ENCODE data around the gene MUC20.
"Not testable (repeated sequence)": the region's sequence is repeated elsewhere in the genome, so short reads cannot be mapped to it uniquely, and the experiment has no call there.

The MUC20 gene

DNA sequence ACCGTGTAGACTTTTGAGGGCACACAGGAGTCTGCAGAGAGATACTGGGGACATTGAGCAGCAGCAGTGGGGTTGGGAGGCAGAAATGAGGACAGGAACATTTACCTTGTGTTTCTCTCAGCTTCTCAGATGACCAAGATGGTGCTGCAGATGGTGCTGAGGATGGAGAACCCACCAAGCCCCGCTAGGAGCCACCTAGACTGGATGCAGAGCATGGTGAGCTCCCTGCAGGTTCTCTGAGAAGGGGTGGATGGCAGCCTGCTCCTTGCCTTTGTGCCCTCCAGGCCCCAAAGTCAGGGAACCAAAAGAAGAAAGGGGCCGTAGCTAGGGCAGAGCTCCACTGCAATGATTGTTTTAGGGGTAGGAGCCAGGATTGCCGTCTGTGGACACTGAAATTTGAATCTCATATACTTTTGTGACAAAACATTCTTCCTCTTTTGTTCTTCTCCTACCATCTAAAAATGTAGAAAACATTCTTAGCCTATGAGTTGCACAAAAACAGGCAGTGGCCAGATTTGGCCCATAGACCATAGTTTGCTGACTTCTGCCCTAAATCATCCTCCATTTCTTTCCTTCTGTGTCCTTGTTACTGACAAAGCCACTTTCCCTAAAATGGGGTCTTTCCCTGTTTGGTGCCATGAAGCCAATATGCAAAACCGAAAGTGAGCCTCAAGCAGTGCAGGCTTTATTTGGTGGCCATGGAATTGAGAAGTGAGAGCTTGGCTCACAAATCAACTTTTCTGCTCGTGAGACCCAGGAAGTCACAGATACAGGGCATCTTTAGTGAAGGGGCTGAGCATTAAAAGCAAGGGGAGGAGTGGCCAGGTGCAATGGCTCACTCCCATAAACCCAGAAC, 11.9 kb upstream of the MUC20 start:
- TF ChIP-seq, protein P1, sequence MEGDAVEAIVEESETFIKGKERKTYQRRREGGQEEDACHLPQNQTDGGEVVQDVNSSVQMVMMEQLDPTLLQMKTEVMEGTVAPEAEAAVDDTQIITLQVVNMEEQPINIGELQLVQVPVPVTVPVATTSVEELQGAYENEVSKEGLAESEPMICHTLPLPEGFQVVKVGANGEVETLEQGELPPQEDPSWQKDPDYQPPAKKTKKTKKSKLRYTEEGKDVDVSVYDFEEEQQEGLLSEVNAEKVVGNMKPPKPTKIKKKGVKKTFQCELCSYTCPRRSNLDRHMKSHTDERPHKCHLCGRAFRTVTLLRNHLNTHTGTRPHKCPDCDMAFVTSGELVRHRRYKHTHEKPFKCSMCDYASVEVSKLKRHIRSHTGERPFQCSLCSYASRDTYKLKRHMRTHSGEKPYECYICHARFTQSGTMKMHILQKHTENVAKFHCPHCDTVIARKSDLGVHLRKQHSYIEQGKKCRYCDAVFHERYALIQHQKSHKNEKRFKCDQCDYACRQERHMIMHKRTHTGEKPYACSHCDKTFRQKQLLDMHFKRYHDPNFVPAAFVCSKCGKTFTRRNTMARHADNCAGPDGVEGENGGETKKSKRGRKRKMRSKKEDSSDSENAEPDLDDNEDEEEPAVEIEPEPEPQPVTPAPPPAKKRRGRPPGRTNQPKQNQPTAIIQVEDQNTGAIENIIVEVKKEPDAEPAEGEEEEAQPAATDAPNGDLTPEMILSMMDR (conservative IDR thresholded peaks at IDR 0.05; ENCODE audit: low read depth, low read length), result no peak
- Histone ChIP-seq H3K9ac (no peak overlapping the region), H3K4me2 (no peak overlapping the region), H3K4me1 (ENCODE audit: low read depth, poor library complexity, severe bottlenecking) (no peaks in the 10 kb centered on the region), H3K27ac (no peak overlapping the region), H3K36me3 (ENCODE audit: insufficient read depth) (no peaks in the 10 kb centered on the region), H3K4me3 (IDR thresholded peaks at IDR 0.05; ENCODE audit: insufficient read depth, low read depth, low read length) (no peak overlapping the region), H3K27me3 (ENCODE audit: insufficient read depth, low read depth) (no peaks in the 10 kb centered on the region), H3K79me2 (ENCODE audit: insufficient read depth, low read depth) (no peaks in the 10 kb centered on the region), H4K20me1 (ENCODE audit: insufficient read depth) (no peaks in the 10 kb centered on the region), H2AFZ (ENCODE audit: low read depth) (no peak overlapping the region)

DNA sequence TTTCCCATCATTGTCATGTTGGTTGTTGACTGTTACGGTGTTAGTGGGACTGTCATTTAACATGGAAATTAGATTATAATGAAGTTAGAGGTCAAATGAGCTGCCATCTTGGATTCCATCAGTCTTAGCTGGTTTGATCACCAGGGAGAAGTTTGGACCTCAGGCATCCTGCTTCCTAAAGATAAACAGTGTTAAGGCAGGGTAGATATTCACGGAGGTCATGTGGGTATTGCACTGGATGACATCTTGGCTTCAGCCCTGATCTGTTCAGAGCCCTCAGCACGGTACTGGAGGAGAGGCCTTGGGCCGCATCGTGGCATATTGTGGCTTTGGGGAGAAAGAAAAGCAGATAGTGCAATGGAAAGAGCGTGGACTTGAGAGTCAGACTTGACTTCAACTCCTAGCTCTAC, 11.1 kb upstream of the MUC20 start:
- Histone ChIP-seq H4K20me1 (ENCODE audit: insufficient read depth) (no peaks in the 10 kb centered on the region), H3K36me3 (ENCODE audit: insufficient read depth) (no peaks in the 10 kb centered on the region), H3K4me2 (no peak overlapping the region), H3K9ac (no peak overlapping the region), H3K4me3 (IDR thresholded peaks at IDR 0.05; ENCODE audit: insufficient read depth, low read depth, low read length) (no peak overlapping the region), H3K79me2 (ENCODE audit: insufficient read depth, low read depth) (no peaks in the 10 kb centered on the region), H3K27me3 (ENCODE audit: insufficient read depth, low read depth) (no peaks in the 10 kb centered on the region), H3K4me1 (ENCODE audit: low read depth, poor library complexity, severe bottlenecking) (no peaks in the 10 kb centered on the region), H2AFZ (ENCODE audit: low read depth) (no peak overlapping the region), H3K27ac (no peak overlapping the region)
- TF ChIP-seq, protein P1 (conservative IDR thresholded peaks at IDR 0.05; ENCODE audit: low read depth, low read length), result no peak

DNA sequence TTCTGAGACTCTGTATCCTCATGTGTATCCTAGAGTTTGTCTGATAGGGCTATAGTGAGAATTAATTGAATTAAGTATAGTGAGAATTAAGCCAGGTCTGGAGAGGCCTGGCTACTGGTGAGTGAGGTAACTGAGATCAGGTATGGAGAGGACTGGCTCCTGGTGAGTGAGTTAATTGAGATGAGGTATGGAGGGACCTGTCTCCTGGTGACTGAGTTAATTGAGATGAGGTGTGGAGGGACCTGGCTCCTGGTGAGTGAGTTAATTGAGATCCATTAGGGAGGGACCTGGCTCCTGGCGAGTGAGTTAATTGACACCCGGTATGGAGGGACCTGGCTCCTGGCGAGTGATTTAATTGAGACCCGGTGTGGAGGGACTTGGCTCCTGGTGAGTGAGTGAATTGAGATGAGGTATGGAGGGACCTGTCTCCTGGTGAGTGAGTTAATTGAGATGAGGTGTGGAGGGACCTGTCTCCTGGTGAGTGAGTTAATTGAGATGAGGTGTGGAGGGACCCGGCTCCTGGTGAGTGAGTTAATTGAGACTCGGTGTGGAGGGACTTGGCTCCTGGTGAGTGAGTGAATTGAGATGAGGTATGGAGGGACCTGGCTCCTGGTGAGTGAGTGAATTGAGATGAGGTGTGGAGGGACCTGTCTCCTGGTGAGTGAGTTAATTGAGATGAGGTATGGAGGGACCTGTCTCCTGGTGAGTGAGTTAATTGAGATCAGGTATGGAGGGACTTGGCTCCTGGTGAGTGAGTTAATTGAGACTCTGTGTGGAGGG, 10.5 kb upstream of the MUC20 start:
- not testable (repeated sequence) for H3K4me2 ChIP-seq; H3K4me1 ChIP-seq (ENCODE audit: low read depth, poor library complexity, severe bottlenecking); H4K20me1 ChIP-seq (ENCODE audit: insufficient read depth); H3K79me2 ChIP-seq (ENCODE audit: insufficient read depth, low read depth); H2AFZ ChIP-seq (ENCODE audit: low read depth); H3K27ac ChIP-seq; H3K4me3 ChIP-seq (IDR thresholded peaks at IDR 0.05; ENCODE audit: insufficient read depth, low read depth, low read length); H3K36me3 ChIP-seq (ENCODE audit: insufficient read depth); H3K27me3 ChIP-seq (ENCODE audit: insufficient read depth, low read depth); H3K9ac ChIP-seq

DNA sequence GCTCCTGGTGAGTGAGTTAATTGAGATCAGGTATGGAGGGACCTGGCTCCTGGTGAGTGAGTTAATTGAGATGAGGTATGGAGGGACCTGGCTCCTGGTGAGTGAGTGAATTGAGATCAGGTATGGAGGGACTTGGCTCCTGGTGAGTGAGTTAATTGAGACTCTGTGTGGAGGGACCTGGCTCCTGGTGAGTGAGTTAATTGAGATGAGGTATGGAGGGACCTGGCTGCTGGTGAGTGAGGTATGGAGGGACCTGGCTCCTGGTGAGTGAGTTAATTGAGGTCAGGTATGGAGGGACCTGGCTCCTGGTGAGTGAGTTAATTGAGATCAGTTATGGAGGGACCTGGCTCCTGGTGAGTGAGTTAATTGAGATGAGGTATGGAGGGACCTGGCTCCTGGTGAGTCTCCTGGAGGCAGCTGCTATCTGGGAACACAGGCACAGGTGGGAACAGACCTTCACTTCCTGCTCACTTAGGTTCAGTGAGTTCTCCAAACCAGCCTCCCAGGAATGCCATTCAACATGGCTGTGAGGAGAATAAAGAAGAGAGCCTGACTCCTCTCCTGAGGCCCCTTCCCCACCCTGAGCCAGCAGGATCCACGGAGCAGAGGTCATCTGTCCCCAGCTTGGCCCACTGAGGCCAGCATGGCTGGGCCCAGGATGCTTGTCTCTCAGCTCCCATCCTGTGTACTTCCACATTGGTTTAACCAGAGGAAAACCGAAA, 9.5 kb upstream of the MUC20 start:
- H3K9ac ChIP-seq; H3K4me1 ChIP-seq (ENCODE audit: low read depth, poor library complexity, severe bottlenecking); H3K4me3 ChIP-seq (IDR thresholded peaks at IDR 0.05; ENCODE audit: insufficient read depth, low read depth, low read length); H2AFZ ChIP-seq (ENCODE audit: low read depth); H3K36me3 ChIP-seq (ENCODE audit: insufficient read depth); H3K27me3 ChIP-seq (ENCODE audit: insufficient read depth, low read depth); H3K79me2 ChIP-seq (ENCODE audit: insufficient read depth, low read depth); H3K27ac ChIP-seq; H3K4me2 ChIP-seq; H4K20me1 ChIP-seq (ENCODE audit: insufficient read depth): not testable (repeated sequence)

DNA sequence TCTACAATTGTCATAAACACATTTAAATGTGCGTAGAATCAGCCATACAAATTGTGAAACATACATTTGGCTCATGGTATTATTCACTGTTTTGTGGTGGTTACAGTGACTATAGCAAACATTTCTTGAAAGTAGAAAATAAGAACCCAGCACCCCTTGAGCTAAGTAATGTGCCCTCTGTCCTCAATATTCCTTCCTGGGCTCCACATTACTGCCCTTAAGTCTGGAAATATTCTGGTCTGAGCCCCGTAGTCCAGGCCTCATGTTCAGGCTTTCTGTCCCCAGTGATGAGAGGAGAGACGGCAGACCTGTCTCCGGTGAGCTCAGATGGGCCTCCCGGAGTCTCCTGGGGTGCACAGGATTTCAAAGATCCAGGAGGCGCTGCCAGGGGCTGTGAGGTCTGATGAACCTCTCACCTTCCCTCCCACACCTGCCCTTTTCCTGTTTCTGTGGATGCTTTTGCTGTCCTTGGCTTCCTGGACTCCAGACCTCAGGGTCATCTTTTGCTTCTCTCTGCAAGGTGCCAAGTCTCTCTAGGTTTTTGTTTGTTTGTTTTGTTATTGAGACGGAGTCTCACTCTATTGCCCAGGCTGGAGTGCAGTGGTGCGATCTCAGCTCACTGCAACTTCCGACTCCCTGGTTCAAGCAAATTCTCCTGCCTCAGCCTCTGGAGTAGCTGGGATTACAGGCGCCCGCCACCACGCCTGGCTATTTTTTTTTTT, 8.8 kb upstream of the MUC20 start:
- H3K36me3 ChIP-seq (ENCODE audit: insufficient read depth), result no peaks in the 10 kb centered on the region
- no peak overlapping the region for H3K9ac ChIP-seq
- no peak overlapping the region for H3K4me2 ChIP-seq
- TF ChIP-seq, protein P1 (conservative IDR thresholded peaks at IDR 0.05; ENCODE audit: low read depth, low read length), result no peak
- no peaks in the 10 kb centered on the region for H3K4me1 ChIP-seq (ENCODE audit: low read depth, poor library complexity, severe bottlenecking)
- no peak overlapping the region for H2AFZ ChIP-seq (ENCODE audit: low read depth)
- no peaks in the 10 kb centered on the region for H3K79me2 ChIP-seq (ENCODE audit: insufficient read depth, low read depth)
- H3K4me3 ChIP-seq (IDR thresholded peaks at IDR 0.05; ENCODE audit: insufficient read depth, low read depth, low read length), result no peak overlapping the region
- H3K27me3 ChIP-seq (ENCODE audit: insufficient read depth, low read depth), result no peaks in the 10 kb centered on the region
- H3K27ac ChIP-seq, result no peak overlapping the region
- H4K20me1 ChIP-seq (ENCODE audit: insufficient read depth), result no peaks in the 10 kb centered on the region

DNA sequence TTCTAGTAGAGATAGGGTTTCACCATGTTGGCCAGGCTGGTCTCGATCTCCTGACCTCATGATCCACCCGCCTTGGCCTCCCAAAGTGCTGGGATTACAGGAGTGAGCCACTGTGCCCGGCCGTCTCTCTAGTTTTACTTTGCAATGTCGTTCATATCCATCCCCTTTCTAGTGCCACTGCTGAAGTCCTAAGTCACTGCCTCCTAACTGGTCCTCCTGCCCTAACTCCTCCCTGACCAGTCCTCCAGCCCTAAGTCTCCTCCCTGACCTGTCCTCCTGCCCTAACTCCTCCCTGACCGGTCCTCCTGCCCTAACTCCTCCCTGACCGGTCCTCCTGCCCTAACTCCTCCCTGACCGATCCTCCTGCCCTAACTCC, 8.3 kb upstream of the MUC20 start:
- not testable (repeated sequence) for H3K27ac ChIP-seq; H3K79me2 ChIP-seq (ENCODE audit: insufficient read depth, low read depth); H2AFZ ChIP-seq (ENCODE audit: low read depth); H4K20me1 ChIP-seq (ENCODE audit: insufficient read depth); H3K27me3 ChIP-seq (ENCODE audit: insufficient read depth, low read depth); H3K36me3 ChIP-seq (ENCODE audit: insufficient read depth); H3K4me3 ChIP-seq (IDR thresholded peaks at IDR 0.05; ENCODE audit: insufficient read depth, low read depth, low read length); H3K4me2 ChIP-seq; H3K9ac ChIP-seq; H3K4me1 ChIP-seq (ENCODE audit: low read depth, poor library complexity, severe bottlenecking)

DNA sequence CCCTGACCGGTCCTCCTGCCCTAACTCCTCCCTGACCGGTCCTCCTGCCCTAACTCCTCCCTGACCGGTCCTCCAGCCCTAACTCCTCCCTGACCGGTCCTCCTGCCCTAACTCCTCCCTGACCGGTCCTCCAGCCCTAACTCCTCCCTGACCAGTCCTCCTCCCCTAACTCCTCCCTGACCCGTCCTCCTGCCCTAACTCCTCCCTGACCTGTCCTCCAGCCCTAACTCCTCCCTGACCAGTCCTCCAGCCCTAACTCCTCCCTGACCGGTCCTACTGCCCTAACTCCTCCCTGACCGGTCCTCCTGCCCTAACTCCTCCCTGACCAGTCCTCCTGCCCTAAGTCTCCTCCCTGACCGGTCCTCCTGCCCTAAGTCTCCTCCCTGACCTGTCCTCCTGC, 7.6 kb upstream of the MUC20 start:
- not testable (repeated sequence) for H3K27me3 ChIP-seq (ENCODE audit: insufficient read depth, low read depth); H3K79me2 ChIP-seq (ENCODE audit: insufficient read depth, low read depth); H3K36me3 ChIP-seq (ENCODE audit: insufficient read depth); H3K4me1 ChIP-seq (ENCODE audit: low read depth, poor library complexity, severe bottlenecking); H3K27ac ChIP-seq; H3K9ac ChIP-seq; H4K20me1 ChIP-seq (ENCODE audit: insufficient read depth); H3K4me3 ChIP-seq (IDR thresholded peaks at IDR 0.05; ENCODE audit: insufficient read depth, low read depth, low read length); H2AFZ ChIP-seq (ENCODE audit: low read depth); H3K4me2 ChIP-seq

Measured in KMS-11 (cell line).